ENCODE results near the gene OR6X1.

OR6X1 gene

GRCh38 chr11:123754101-123754568, at the start of gene OR6X1:
TSS of gene OR6X1 (minus strand) at chr11:123754518. CDS start at chr11:123754518, 0 bp downstream.
- DNase-seq = no peak

DNA sequence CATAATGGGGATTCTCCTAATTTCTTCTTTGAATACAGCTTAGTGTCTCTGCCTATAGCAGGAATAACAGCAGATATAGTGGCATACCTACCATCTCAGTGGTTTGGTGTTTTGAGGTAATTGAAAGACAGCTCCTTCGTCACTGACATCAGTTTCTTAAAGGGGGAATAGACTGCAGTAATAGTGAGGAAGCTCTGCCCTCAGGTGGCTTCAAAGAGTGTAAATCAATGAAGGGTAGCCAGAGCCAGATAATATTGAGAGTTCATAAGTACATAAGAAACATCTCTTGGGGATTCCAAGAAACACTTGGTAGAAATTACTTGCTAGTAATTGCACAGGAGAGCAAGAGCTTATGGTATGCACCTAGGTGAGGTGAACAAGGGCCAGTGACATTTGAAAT, 47.4 kb upstream of the OR6X1 start:
- DNase-seq = no peak

DNA sequence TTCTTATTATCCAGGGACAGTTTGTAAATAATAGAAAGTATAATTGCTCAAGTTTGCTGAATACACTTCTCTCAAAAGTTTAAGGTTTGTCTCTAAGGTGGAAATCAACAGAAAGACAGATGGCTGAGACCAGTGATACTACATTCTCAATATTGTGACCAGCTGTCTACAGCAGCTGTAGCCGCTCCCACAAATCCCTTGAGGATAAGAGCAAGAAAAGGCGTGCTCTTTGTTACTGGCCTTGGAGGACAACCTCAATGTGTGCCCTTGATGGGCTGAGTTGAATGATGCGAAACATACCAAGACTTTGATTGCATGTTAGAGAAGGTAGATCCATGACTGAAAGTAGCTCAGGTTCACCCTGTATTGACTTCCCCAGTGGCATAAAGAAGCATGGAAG, 45.7 kb upstream of the OR6X1 start:
- no peak for DNase-seq

GRCh38 chr11:123799438-123799837, 45.1 kb upstream of the OR6X1 start:
- DNase-seq = no peak

DNA sequence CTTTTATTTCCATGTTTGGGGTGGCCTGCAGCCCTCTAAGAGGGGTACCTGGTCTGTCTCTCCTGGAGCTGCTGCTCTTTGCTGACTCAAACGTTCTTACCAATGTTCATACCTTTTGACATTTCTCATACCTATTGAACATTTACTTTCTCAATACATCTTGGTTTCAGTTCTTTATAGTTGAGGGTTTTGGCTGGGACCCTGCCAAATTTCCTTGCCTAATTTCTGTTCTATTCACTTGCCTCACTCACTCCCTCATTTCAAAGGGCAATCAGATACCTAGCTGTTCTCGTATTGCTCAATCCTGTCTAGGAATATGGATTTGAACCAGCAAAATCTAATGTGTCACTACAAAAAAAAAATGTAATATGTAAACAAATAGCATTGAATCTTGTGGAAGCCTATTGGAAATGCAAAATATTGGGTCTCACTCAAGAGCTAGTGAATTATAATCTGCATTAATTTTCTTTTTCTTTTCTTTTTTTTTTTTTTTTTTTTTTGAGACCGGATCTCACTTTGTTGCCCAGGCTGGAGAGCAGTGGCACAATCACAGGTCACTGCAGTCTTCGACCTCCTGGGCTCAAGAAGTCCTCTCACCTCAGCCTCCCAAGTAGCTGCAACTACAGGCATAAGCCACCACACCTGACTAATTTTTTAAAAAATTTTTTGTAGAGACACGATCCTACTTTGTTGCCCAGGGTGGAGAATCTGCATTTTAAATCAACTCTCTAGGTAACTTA, 44.4 kb upstream of the OR6X1 start:
- DNase-seq = no peak

DNA sequence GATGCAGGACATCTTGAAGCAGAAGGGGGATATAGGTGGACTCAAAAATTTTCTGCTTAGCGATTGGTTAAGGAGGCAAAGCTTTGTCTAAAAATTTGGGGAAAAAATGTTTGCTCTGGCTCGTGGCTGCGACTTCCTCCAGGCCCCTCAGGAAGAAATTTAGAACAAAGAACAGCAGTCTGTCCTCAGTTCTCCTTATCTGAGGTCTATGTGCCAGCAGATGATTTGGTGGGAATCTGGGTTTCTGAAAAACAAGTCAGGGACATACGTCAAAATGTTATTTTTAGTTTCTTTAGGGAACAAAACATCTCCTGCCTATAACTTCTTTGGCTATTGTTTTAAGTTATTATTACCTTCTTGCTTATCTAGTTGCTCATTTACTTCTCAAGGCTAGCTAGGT, 43.8 kb upstream of the OR6X1 start:
- DNase-seq = no peak

- DNase-seq = no peak
These were observed 43.2 kb upstream of the OR6X1 start for GRCh38 chr11:123797541-123797940.

- no peak for DNase-seq
These were observed 42.8 kb upstream of the OR6X1 start for GRCh38 chr11:123797114-123797513.

GRCh38 chr11:123796226-123796625, 41.9 kb upstream of the OR6X1 start:
- DNase-seq = no peak

GRCh38 chr11:123783536-123783935, 29.2 kb upstream of the OR6X1 start:
- DNase-seq = no peak

GRCh38 chr11:123778511-123778910, 24.2 kb upstream of the OR6X1 start:
- no peak for DNase-seq

DNA sequence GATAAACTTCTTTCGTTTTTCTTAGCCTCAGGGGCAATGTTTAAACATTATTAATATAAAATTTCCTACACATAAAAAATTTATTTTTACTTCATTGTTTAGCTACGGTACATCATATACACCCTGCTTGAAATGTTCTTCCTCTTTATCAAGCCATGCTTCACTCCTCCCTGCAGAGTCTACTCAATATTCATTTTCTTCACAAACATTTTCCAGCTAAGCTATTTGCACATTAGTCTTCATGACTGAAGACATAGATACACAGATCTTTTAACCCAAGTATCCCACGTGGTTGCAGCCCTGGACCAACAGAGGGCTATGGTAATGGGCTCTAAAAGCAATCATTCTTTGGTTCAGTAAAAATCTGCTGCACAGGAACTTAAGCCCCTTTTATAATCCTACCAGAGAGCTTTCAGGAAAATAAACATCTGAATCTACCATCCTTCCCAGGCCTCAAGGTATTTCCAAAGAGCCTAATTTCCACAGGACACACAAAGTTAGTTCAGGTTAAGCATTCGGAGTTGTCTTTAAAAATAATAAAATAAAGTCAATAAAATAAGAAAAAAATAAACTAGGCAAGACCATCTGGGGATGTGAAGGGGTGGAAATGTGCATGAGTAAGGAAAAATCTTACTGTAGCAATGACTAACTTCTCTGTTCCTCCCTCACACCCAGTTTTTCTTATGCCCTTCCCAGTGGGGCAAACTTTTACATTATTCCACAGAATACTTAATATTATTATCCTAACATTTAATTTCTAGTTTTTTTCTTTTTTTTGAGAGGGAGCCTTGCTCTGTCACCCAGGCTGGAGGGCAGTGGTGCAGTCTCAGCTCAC, 21.6 kb upstream of the OR6X1 start:
- DNase-seq = no peak

DNA sequence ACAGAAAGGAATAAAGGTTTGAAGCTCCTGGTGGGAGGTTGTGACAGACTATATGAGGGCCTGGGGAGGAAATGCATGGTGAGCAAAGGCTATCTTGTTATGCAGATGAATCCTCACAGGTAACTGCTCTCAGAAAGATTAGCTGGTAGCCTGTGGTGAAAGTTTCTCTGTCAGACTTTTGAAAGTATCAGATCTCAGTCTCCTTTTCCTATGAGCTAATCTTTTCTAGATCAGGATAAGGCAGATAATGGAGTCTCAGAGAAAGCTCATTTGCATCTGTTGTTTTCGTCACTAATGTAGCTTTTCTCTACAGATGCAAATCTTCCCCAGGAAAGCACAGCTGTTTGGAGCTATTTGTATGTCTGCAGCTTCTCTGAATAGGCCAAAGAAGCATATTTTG, 21.0 kb upstream of the OR6X1 start:
- DNase-seq = no peak

- no peak for DNase-seq
These were observed 19.6 kb upstream of the OR6X1 start for GRCh38 chr11:123773959-123774358.

GRCh38 chr11:123773026-123773425, 18.7 kb upstream of the OR6X1 start:
- no peak for DNase-seq

GRCh38 chr11:123771664-123772063, 17.3 kb upstream of the OR6X1 start:
- DNase-seq = no peak

GRCh38 chr11:123770712-123771111, 16.4 kb upstream of the OR6X1 start:
- DNase-seq = no peak

- DNase-seq = no peak
These were observed 11.3 kb upstream of the OR6X1 start for GRCh38 chr11:123765601-123766000.

DNA sequence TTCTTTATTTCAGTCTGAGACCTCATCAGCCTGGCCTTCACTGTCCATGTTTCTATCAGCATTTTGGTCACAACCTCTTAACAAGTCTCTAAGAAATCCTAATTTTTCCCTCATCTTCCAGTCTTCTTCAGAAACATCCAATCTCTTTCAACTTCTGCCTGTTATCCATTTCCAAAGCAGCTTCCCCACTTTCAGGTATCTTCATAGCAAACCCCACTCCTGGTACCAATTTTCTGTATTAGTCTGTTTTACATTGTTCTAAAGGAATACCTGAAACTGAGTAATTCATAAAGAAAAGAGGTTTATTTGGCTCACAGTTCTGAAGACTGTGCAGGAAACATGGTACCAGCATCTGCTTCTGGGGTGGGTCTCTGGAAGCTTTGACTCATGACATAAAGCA, 8.1 kb upstream of the OR6X1 start:
- DNase-seq = no peak

GRCh38 chr11:123760894-123761293, 6.6 kb upstream of the OR6X1 start:
- DNase-seq = no peak

DNA sequence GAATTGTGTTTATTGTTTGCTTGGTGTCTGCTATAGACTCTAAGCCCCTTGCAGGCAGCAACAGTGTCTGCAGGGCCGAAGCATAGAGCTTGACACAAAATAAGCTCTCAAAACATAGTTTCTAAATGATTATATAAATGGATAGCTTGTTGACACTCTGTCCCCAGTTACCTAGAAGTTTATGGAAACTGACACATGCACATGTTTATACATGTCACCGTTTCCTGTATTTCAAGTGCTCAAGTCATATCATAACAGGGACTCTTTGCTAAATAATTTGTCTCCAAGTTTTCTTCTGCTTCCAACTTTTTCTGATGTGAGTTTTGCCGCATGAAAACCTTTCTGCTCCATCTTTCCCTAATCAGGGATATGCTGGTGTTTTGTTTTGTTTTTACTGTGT, 3.7 kb upstream of the OR6X1 start:
- no peak for DNase-seq

- DNase-seq = no peak
These were observed 1.5 kb upstream of the OR6X1 start for GRCh38 chr11:123755813-123756212.

DNA sequence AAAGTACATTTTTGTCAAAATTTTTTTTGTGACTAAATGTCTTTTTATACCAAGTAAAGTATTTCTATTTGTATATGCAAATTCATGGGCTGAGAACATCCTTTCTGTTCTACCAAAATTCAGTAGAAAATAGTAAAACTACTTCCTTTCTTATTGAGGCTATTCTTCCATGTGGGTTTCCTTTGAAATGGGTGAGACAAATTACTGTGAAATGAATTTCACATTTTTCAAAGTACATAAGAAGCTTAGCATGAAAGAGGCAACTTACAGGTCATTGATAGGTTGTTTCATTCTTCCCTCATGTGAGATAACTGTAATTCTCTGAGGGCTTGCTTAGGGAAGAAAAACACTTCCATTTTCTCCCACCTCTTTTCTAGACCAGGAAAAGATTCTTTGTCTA, 1.0 kb upstream of the OR6X1 start:
- no peak for DNase-seq

DNA sequence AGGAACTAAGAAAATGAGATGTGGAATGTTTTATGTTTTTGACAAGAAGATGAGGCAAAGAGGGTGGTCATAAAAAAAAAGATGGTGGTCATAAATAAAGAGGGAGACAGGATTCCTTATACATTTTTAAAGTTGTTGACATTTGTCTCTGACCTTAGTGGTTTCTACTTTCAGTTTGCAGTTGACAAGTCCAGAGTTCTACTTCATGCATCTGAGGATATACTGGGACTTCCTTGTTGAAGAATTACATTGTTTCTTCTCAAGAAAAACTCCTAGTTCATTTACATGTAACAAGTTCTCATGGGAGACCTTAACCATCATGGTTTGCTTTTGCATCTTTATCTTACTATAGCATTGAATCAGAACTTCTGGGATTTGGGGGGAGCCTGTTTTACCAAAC, 1.2 kb downstream of the OR6X1 start:
- DNase-seq = no peak

All from stimulated activated naive CD4-positive, alpha-beta T cell treated with Interleukin-2 at 50 U/mL for 16 hours (primary cell).